ENCODE measurements around the gene TEX14.
"Not testable (repeated sequence)": the region's sequence is repeated elsewhere in the genome, so short reads cannot be mapped to it uniquely, and the experiment has no call there.

Gene TEX14

DNA sequence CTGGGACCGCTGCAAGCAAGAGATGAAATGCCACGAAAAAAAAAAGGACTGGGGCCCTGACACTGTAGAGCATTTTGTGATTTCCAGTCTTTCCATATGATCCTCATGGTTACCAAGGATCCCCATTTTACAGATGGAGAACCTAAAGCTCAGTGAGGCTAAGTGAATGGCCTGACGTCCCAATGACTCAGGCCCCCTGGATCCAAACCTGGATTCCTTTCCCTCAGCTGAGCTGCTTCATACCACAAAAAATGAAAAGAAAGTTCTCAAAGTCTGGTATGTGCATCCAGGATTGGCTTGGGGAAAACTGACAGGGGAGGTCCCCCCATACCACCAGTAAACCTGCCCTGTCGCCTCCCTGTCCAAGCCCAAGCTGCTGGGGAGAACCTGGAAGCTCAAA, 80.5 kb downstream of the TEX14 start:
- DNase-seq, result no peak

DNA sequence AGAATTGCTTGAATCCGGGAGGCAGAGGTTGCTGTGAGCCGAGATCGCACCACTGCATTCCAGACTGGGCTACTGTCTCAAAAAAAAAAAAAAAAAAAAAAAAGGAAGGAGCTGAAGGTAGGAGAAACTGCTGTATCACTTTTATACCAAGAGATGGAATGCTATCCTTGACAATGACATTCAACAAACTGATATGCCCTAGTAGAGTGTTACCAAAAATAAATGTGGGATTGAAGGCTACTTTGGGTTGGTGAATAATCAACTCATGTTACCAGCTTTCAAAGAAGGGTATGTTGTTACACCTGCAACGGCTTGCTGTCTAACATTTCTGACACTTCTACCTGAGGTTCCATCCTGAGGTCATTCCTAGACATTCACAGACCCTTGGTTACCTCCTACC, 84.9 kb downstream of the TEX14 start:
- DNase-seq, result no peak

DNA sequence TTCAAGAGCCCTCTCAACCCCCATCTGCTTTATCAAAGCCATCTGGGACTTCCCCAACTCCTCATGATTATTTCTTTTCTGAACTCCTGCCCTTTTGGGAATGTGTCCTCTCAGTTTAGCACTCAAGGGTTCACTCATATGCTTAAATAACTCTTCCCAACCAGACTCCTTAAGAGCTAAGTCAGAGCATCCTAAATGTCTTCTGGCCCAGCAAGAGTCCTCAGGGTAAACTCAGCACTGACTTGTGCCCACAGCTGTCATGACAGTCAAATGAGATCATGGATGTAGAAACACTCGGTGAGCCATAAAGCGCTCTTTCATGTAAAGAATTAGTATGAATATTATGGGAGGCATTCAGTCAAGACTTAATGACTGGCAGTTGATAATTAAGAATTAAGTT, 85.9 kb downstream of the TEX14 start:
- no peak for DNase-seq

DNA sequence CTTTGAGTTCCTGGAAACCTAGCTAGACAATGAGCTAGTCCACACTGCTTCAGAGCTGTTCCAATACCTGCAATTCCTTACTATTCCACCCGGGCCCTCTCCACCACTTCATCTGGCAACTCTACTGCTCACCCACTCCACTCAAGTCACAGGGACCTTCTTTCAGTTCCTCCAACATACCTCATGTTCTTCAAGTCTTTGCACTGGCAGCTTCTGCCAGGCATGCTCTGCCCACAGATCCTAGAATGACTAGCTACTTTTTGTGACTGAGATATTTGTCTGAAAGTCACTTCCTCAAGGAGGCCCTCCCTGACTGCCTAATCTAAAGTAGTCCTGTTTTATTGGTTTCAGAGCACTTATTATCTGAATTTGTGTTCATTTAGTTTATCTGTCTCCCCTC, 86.4 kb downstream of the TEX14 start:
- DNase-seq, result no peak

DNA sequence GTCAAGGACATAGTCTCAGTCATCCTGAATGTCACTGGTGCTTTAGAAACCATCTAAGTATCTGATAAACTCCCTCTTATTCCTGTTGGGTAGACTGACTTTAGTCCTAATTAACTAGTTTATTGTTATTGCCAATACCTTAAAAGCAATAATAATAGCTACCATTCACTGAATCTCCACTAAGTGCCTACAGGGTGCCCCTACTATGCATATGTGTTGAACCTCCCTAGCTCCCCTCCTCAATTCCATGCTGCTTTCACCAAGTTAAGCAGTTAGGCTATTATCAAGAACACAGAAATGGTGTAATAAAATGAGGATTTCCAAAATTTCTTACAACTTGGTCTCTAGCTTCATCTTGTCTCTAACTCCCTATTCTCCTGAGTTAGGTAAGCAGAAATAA, 89.9 kb downstream of the TEX14 start:
- no peak for DNase-seq

DNA sequence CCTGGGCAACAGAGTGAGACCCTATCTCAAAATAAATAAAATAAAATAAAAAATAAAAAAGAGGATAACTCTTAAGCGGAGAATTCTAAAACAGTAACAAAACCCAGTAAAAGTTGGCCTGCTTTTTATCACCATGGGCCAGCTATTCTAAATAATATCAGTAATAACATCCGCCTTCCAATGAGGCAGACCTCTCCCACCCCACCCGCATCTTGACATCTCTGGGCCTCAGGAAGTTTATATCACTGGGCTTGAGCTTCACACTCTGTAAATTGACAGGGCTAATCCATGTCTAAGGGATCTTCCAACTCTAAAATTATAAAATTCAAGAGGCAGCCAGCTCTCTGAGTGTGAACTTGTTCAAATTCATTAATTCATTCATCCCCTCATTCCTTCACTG, 94.5 kb downstream of the TEX14 start:
- DNase-seq, result no peak

DNA sequence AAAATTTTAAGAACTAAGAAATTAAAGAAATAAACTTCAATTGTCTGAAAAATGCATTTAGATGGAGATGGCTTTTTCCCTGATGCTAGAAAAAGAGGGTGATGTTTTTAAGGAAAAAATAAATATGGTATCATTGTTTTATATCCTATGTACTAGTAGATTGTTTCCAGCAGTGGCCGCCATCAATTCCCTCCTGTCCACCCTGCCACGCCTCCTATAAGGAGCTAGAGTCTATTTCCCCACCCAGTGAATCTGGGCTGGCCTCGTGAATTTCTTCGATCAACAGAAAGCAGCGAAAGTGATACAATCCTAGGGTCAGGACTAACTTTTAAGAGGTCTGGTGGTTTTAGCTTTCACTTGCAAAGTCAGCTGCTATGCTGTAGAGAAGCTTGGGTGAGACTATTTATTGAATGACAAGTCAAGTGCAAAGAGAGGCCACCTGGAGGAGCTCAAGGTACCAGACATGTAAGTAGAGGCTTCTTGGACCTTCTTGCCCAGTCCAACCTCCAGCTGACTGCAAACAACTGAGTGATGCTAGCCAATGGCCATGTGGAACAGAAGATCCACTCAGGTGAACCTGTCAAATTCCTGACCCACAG, 96.6 kb downstream of the TEX14 start:
- no peak for DNase-seq

DNA sequence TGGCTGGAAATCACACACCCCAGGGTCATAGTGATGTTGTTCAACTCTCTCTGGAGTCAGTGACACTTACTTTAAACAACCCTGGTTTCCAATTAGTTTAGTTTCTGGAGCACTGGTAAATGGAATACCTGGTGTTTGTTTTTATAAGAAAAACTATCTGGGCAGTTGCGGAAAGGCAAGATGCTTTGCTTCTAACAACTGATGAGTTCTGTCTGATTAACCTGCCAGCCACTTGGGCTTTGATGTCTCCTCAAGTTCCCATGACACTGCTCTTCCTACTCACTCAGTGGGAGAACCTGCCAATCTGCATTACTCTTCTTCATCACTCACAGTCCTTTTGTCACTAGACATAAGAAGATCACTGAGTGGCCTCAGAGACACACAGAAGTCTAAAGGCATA, 98.7 kb downstream of the TEX14 start:
- DNase-seq, result no peak

DNA sequence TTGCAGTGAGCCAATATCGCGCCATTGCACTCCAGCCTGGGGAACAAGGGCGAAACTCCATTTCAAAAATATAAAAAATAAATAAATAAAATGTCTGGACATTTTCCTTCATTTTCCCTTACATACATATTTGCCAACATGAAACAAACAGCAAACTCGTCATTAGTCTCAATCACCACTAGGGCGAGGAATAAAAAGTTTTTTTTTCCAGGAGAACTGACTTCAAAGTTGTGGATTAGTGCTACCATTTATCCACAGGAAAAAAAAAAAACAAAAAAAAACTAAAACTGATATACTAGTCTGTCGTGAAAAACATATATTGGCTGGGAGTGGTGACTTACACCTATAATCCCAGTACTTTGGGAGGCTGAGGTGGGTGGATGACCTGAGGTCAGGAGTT, 100.4 kb downstream of the TEX14 start:
- no peak for DNase-seq

DNA sequence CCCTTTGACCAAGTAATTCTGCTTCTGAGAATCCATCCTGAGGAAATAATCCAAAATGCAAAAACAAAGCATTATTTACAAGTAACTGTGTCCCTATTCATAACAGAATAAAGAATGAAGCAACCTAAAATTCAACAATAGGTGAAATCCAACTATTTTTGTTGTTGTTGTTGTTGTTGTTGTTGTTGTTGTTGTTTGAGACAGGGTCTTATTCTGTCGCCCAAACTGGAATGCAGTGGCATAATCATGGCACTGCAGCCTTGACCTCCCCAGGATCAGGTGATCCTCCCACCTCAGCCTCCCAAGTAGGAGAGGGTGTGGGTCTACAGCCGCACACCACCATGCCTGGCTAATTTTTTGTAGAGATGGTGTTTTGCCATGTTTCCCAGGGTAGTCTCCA, 101.5 kb downstream of the TEX14 start:
- DNase-seq, result no peak

DNA sequence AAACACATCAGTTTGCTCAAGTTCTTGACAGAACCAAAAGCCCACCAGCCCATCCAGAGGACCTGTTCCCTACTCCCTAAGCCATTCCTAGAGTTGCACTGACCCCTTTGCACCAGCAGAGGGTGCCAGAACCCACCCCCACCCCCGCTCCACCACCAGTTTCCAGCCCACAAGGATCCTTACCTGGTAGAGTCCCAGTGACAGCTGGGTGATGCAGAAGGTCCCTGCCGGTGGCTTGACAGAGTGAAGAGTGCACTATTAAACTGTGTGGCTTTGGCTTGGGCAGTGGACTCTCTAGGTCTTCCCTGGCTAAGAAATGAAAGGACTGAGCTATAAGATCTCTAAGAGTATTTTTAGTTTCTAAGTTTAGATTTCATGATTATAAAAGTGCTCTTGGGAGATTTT, 104.1 kb downstream of the TEX14 start:
- peak in 47 of 56 donors; percentile 3 to 70 (median 30) for DNase-seq

DNA sequence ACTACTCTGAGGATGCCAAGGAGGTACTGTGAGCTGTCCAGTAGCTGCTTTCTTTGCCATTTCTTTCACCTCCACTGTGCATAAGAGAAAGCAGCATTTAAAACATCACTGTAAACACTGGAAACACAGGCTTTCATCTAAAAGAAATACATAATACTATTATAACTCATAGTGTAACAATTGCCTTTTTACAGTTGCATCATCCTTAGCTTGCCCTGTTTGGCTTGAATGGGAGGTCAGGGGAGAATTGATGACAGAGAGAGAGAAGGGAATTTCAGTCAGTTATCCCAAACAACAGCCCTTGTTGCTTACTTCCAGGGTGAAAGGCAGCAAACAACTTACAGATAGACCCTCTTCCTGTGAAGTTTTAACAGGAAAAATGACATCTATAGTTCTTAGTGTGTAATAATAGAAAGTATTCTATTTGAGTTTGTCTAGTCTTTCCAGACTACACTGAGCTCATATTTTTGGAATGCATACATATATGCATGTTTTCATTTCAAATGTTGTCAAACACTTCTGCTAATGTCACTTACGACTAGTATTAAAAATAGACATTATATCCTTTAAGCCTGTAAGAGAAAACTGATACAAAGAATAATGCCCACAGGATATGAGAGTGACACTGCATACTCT, 105.7 kb downstream of the TEX14 start:
- no peak for DNase-seq

DNA sequence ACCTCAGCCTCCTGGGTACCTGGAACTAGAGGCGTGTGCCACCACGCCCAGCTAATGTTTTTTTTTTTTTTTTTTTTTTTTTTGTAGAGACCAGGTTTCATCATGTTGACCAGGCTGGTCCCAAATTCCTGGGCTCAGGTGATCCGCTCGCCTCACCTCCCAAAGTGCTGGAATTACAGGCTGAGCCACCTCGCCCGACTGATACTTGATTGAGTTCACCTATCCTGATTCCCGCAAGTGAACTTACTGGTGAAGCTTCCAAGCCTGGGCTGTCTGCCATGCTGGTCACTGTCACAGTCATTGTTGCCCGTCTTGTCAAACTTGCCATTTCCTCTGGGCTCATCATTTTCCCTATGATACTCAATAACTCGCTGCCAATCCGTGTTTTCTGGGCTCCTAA, 106.3 kb downstream of the TEX14 start:
- DNase-seq, result peak in 1 of 56 donors; percentile 11

DNA sequence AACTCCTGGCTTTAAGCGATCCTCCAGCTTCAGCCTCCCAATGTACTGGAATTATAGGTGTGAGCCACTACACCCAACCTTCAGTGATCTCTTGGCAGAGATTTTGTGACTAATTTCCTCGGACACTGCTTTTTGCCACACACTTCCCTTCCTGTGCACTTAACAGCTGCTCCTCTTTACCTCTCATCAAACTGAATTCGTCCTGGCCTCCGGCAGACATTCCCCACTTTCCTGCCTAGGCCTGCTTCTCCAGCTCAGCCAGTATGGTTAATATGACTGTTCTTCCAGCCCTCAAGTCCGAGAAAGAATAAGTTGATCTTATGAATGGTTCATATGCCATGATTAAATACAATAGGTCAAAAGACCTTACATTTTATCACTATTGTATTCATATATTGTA, 108.4 kb downstream of the TEX14 start:
- no peak for DNase-seq

DNA sequence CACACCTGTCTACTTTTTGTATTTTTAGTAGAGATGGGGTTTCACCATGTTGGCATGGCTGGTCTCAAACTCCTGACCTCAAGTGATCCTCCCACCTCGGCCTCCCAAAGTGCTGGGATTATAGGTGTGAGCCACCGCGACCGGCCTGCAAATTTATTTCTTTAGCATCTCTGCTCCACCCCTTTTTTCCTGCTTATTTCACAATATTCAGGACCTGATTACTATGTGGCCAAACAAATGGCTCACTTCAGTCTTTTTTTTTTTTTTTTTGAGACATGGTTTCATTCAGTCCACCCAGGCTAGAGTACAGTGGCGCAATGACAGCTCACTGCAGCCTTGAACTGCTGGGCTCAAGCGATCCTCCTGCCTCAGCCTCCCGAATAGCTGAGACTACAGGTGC, 109.1 kb downstream of the TEX14 start:
- not testable (repeated sequence) for DNase-seq

DNA sequence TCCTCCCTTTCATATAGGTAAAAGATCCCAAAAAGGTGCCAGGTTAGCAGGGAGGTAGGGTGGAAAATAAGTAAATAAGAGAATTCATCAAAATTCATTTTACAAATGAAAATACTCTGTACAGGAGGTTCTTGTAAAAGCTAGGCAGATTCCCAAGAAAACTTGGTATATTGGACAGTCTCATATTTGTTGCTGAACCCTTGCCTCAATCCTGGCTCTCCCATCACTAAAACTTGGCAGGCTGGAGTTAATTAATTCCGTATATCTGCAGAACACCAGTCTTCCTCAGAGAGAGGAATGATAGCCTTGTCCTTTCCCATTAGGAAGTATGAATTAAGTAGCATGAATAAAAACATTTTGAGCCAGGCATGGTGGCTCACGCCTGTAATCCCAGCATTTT, 111.2 kb downstream of the TEX14 start:
- DNase-seq, result no peak

DNA sequence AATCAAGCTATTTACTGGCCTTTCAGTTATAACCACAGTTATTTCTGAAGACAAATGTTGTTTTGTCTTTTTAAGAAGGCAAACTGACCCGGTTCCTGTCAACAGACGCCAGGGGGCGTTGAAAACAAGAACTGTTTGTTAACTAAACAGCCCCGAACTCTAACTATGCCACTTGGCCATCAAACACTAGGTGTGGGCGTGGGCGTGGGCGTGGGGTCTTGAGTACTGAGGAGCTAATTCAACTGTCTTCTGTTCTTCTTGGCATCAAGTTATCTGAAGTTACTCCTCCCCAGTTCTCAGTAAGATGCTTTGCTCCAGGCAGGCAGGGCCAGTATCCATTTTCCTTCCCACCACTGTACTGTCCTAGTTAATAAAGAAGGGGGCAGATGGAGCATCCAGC, 114.1 kb downstream of the TEX14 start:
- DNase-seq, result peak in 54 of 56 donors; percentile 6 to 89 (median 53)

DNA sequence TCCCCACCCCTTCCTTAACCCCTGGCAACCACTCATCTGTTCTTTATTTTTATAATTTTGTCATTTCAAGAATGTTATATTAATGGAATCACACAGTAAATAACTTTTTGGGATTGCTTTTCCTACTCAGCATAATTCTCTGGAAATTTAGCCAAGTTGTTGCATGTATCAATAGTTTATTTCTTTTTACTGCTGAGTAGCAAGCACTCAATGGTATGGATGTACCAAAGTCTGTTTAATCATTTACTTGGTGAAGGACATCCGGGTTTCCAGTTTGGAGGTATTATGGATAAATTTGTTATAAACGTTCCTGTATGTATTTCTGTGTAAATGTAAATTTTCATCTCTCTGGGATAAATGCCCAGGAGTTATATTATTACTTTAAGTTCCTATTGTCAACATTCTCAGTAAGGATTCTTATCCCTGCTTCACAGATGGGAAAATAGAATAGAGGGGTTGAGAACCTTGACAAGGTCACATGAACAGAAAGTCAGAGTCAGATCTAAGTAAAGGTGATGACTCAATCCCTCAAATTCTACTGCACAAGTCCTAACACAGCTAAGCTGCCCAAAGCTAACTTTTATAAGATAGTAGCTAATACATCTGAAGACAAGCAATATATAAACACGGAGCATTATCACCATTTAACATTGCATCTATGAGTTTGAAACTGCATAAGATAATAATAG, 115.0 kb downstream of the TEX14 start:
- no peak for DNase-seq

DNA sequence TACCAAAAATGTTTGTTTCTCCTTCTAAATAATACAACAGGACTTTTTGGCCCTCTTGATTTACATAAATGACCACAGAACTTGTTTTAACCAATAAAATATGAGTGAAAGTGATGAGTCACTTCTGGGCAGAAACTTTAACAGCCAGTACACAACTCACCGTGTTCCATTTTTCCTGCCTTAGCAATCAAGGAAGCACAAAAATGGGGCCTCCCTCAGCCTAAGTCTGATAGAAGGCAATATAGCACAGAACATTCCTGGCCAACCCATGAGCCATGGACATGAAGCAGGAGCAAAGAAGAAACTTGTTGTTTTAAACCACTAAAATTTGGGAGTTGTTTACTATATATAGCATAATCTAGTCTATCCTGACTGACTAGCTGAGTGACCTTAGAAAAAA, 116.3 kb downstream of the TEX14 start:
- no peak for DNase-seq

DNA sequence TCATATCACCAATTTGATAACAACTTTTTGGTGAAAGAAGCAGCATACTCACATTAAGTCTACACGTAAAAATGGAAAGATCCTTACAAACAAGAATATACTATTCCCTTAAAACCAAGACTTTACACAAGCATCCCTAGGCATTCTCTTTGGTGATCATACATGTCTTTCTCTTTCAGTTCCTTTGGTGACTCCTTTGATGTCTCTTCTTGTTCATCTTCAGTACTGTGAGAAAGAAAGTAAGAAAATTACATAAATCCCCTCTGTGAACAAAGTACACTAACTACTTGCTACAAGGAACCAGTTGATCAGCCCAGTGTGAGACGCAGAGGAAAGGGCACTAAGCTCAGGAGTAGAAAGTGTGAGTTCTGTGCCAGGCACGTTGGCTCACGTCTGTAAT, 117.8 kb downstream of the TEX14 start:
- DNase-seq, result no peak

DNA sequence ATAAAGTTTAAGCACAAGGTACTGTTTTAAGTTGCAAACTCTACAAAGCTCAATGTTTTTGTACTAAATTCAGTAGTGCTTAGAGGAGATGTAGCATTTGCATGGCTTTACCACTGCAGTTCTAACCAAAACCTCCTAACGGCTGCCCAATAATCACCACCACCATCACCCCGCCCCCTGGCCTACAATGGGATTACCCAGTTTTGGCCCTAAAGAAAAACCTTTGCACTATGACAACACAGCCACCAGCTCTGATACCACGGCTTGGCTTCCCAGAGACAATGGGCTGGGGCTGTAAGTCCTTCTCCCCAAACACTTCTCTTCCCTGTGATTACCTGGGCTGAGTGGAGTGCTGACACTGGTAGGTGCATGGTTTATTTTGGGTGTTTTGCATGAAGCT, 119.0 kb downstream of the TEX14 start:
- no peak for DNase-seq

DNA sequence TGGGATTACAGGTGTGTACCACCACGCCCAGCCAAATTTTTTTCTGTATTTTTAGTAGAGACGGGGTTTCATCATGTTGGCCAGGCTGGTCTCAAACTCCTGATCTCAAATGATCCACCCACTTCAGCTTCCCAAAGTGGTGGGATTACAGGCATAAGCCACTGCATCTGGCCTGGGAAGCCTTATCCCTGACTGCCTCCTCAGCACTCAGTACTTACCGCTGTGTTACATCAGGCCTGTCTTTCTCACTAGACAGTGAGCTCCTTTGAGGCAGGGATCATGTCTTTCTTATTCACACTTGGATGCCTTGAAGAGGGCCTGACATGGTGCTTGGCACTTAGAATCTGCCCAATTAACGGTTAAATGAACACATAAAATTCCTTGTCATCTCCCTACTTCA, 121.1 kb downstream of the TEX14 start:
- no peak for DNase-seq

DNA sequence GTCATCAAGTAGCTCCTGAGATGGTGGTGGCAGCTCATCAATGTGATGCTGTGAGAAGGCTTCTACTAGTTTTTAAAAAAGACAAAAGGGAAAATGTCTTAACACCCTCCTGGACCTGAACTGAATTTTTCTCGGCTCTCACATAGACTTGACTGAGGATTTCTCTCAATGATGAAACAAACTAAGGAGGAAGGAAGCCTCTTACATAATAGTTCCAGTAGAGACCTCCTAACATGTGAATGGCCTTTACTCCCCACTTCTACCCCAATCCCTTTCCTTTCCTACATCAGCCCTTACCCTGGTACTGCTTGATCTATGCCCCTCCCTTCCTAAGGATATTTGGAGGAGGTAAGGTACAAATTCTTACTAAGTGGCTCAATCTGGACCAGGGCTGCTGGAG, 122.6 kb downstream of the TEX14 start:
- no peak for DNase-seq

Measured in amygdala (tissue), 56 donors.